ENCODE results near the gene FAM13B. TPM values are rescaled to one million over a fixed set of nuclear protein-coding genes. Genes with fewer than 3 reads are reported as not detected.

The FAM13B gene
- total and polyA plus RNA-seq, 2 of the 8 experiments (the other 6 are each of a cell fraction or from before 2014, with no cell fraction given), result 6.4 to 17.0 TPM

- TF ChIP-seq CHD7 (IDR thresholded peaks at IDR 0.05; ENCODE audit: insufficient replicate concordance, low read length) (no peak), SIX5 (IDR thresholded peaks at IDR 0.05; ENCODE audit: low read depth, low read length) (no peak), EGR1 (IDR thresholded peaks at IDR 0.05; ENCODE audit: borderline replicate concordance, low read depth, low read length) (no peak), ATF3 (IDR thresholded peaks at IDR 0.05; ENCODE audit: insufficient read depth, low read depth, low read length) (no peak), RAD21 (IDR thresholded peaks at IDR 0.05 in 1 of 2, conservative IDR thresholded peaks at IDR 0.05 in 1 of 2; ENCODE audit: low read depth in 2 of 2, low read length in 2 of 2) (no peak), SAP30 (IDR thresholded peaks at IDR 0.05; ENCODE audit: insufficient read depth, insufficient replicate concordance, low read length) (no peak), YY1 (IDR thresholded peaks at IDR 0.05; ENCODE audit: low read depth, low read length) (no peak), CEBPB (IDR thresholded peaks at IDR 0.05; ENCODE audit: low read depth, low read length) (no peak), RBBP5 (IDR thresholded peaks at IDR 0.05; ENCODE audit: borderline replicate concordance, low read depth, low read length) (no peak), BRCA1 (IDR thresholded peaks at IDR 0.05; ENCODE audit: low read depth, low read length) (no peak), RXRA (IDR thresholded peaks at IDR 0.05; ENCODE audit: insufficient read depth, low read depth, low read length) (no peak)
These were observed 72.7 kb downstream of the FAM13B start (continued) for GRCh38 chr5:137960141-137960540.

All from H1 (cell line).